T-cell (primary cell): ENCODE data around the gene PREX1. TPM values are rescaled to one million over a fixed set of nuclear protein-coding genes. Genes with fewer than 3 reads are reported as not detected.

Experiments used
- ATAC-seq, 4 experiments: fragments of 200-7000 bp in 3 of 4; fragments of 150-1000 bp in 1 of 4; cut with Tn5 transposase; replicated peaks in 1 of 4; 1 replicate in 3 of 4; 2 replicates in 1 of 4; pipeline ENCODE4 v1.10.0; 2021; ENCODE audit warnings: moderate library complexity in 3 of 4, mild to moderate bottlenecking in 2 of 4, moderate number of reproducible peaks in 1 of 4
- CTCF ChIA-PET, 2 donors: fragments of 300-600 bp; sonication (Branson Sonifier 250); formaldehyde crosslinking; loops; one replicate each; lab custom pipeline; 2022; ENCODE audit warnings: antibody characterized with exemption in 2 of 2; lab: Charles Lee
- POLR2A ChIA-PET, 2 donors: fragments of 300-600 bp; sonication (Branson Sonifier 250); formaldehyde crosslinking; loops; one replicate each; lab custom pipeline; 2022; ENCODE audit warnings: antibody characterized with exemption in 2 of 2; lab: Charles Lee
- DNase-seq, 35 experiments: peaks; one replicate each; pipeline versions ENCODE4 v3.0.0 to v3.0.0-alpha.2; 2013 to 2023
- H3K27ac ChIP-seq: one replicate; pipeline ENCODE4 v1.5.1; 2013; ENCODE audit warnings: low read length
- H3K27me3 ChIP-seq, 2 experiments: replicated peaks in 1 of 2; 1 replicate in 1 of 2; 2 replicates in 1 of 2; pipeline versions ENCODE4 v1.6.1 to v1.7.0; 2013; ENCODE audit warnings: low read length in 1 of 2, mixed read lengths in 1 of 2; ENCODE audit not compliant: control insufficient read depth in 2 of 2, insufficient read depth in 2 of 2; ENCODE audit errors: extremely low read depth in 1 of 2
- H3K36me3 ChIP-seq, 2 donors: 1 replicate in 1 of 2; 2 replicates in 1 of 2; pipeline versions ENCODE4 v1.6.1 to v1.7.0; 2013; ENCODE audit warnings: low read length in 1 of 2; ENCODE audit not compliant: control insufficient read depth in 2 of 2, insufficient read depth in 1 of 2; ENCODE audit errors: extremely low read depth in 1 of 2
- H3K4me1 ChIP-seq, 2 experiments: 1 replicate in 1 of 2; 2 replicates in 1 of 2; pipeline versions ENCODE4 v1.6.1 to v1.7.0; 2013; ENCODE audit warnings: low read length in 2 of 2, mixed read lengths in 1 of 2; ENCODE audit not compliant: insufficient read depth in 2 of 2, control insufficient read depth in 1 of 2; ENCODE audit errors: extremely low read depth in 1 of 2
- H3K4me3 ChIP-seq, 2 donors: 1 replicate in 1 of 2; 2 replicates in 1 of 2; pipeline versions ENCODE4 v1.5.1 to v1.7.0; 2013; ENCODE audit warnings: mild to moderate bottlenecking in 2 of 2, low read length in 1 of 2, moderate library complexity in 1 of 2; ENCODE audit not compliant: control insufficient read depth in 1 of 2; ENCODE audit errors: extremely low read depth in 1 of 2
- H3K9me3 ChIP-seq: 2 replicates; pipeline ENCODE4 v1.7.0; 2013
- H3K27ac Mint-ChIP-seq, 2 donors: one replicate each; pipeline ENCODE4 v1.8.0; 2020 to 2021; ENCODE audit warnings: mild to moderate bottlenecking in 2 of 2, mixed read lengths in 2 of 2
- H3K27me3 Mint-ChIP-seq, 2 donors: one replicate each; pipeline ENCODE4 v1.8.0; 2021 to 2022; ENCODE audit warnings: mixed read lengths in 2 of 2
- H3K36me3 Mint-ChIP-seq: one replicate; pipeline ENCODE4 v1.8.0; 2021; ENCODE audit warnings: mixed read lengths
- H3K4me1 Mint-ChIP-seq, 3 donors: one replicate each; pipeline ENCODE4 v1.8.0; 2020 to 2022; ENCODE audit warnings: mixed read lengths in 3 of 3, mild to moderate bottlenecking in 1 of 3
- H3K4me3 Mint-ChIP-seq, 3 donors: one replicate each; pipeline ENCODE4 v1.8.0; 2020 to 2022; ENCODE audit warnings: mild to moderate bottlenecking in 3 of 3, mixed read lengths in 3 of 3, moderate library complexity in 3 of 3
- H3K9me3 Mint-ChIP-seq, 3 donors: one replicate each; pipeline ENCODE4 v1.8.0; 2020 to 2022; ENCODE audit warnings: mixed read lengths in 3 of 3
- WGBS: methylation state at CpG from one replicate; pipeline ENCODE4 v1.1.5; 2013; ENCODE audit warnings: missing lambda C conversion rate; ENCODE audit not compliant: insufficient coverage; 5-methylcytosine and 5-hydroxymethylcytosine counted together
- total RNA-seq, 35 experiments: library from RNA in 6 of 35; stranded (reverse) in 6 of 35; fragments of 120-200 nt in 1 of 35; gene quantifications; one replicate each; pipeline versions ENCODE4 v1.2.1 to v1.2.4 and lab custom pipeline; 2013 to 2026

PREX1 gene
- total RNA-seq, 5 donors from 2014 or later (not counting 1 experiment from before 2014, with no cell fraction given) = 99.2 to 181 (median 137) TPM

- H3K4me1 Mint-ChIP-seq = peaks cover 0 to 19% (median 6%) of the 10 kb centered on the region in 3 donors
- 90% methylated on average over 5 of the region's 6 CpGs for WGBS
These were observed 15.4 kb upstream of the PREX1 start for GRCh38 chr20:48843057-48843806.

DNA sequence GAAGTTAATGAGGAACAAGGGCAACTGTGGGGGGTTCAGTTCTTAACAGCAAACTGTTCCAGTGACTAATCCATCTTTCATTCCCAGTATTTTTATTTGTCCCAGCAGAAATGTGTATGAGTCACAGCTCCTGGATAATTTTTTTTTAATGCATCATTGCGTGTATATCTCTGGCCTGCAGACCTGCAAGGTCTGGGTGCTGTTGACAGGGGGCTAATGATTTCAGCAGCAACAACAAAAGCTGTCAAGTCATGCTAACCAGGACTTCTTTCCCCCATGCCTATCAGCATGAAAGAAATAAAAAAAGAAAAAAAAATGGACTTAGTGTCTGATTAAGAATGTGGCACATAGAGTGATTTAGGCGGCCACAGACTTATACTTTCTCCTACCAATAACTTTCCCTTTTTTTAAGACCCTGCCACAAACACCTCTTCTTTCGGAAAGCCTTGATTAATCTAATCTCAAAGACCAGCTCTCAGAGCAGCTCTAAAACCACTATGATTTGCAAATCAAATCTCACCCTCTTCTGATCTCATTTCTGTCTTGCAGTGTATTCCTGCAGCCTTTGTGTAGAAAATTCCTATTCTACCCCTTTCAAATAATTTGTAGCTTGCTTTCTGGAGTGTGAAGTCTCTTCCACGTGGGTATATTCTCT, 14.2 kb upstream of the PREX1 start:
- ATAC-seq = no peak
- H3K27ac ChIP-seq = no peak overlapping the region
- no peaks in the 10 kb centered on the region for H3K27me3 ChIP-seq
- POLR2A ChIA-PET = no interaction called here
- H3K9me3 ChIP-seq = no peaks in the 10 kb centered on the region
- peaks cover 0 to 11% (median 5%) of the 10 kb centered on the region in 3 donors for H3K4me1 Mint-ChIP-seq
- CTCF ChIA-PET = interaction anchor here in 1 of 2 donors (0.5 kb wide), 1 partner anchor 63 kb away, joined by 4 read pairs; no protein-coding TSS in a partner anchor
- no peak overlapping the region for H3K4me3 Mint-ChIP-seq
- no peak overlapping the region for H3K4me3 ChIP-seq
- no peaks in the 10 kb centered on the region for H3K9me3 Mint-ChIP-seq
- no peaks in the 10 kb centered on the region for H3K36me3 Mint-ChIP-seq
- no peak for DNase-seq
- no peaks in the 10 kb centered on the region for H3K36me3 ChIP-seq
- peaks cover 0 to 8% of the 10 kb centered on the region in 2 experiments for H3K4me1 ChIP-seq
- WGBS = 71% methylated on average over 1 of the region's 4 CpGs
- H3K27ac Mint-ChIP-seq = peak overlapping the region in 1 of 2 donors; percentile 50
- no peaks in the 10 kb centered on the region for H3K27me3 Mint-ChIP-seq

More at GRCh38 chr20:48843057-48843806, 15.4 kb upstream of the PREX1 start:
- H3K27ac ChIP-seq = no peak overlapping the region
- no peaks in the 10 kb centered on the region for H3K9me3 ChIP-seq
- no peak overlapping the region for H3K27ac Mint-ChIP-seq
- H3K4me3 ChIP-seq = no peak overlapping the region
- peaks cover 0 to 9% of the 10 kb centered on the region in 2 experiments for H3K4me1 ChIP-seq
- ChIA-PET POLR2A (no interaction called here), CTCF (interaction anchor here in 1 of 2 donors (0.6 kb wide), 1 partner anchor 114 kb away, joined by 3 read pairs; no protein-coding TSS in a partner anchor)
- ATAC-seq = no peak
- no peak for DNase-seq
- H3K9me3 Mint-ChIP-seq = no peaks in the 10 kb centered on the region
- H3K27me3 Mint-ChIP-seq = no peaks in the 10 kb centered on the region
- no peaks in the 10 kb centered on the region for H3K27me3 ChIP-seq
- H3K4me3 Mint-ChIP-seq = no peak overlapping the region
- no peaks in the 10 kb centered on the region for H3K36me3 ChIP-seq
- H3K36me3 Mint-ChIP-seq = no peaks in the 10 kb centered on the region

- ChIA-PET CTCF (interaction anchor here in 1 of 2 donors (0.5 kb wide), 1 partner anchor 63 kb away, joined by 4 read pairs; no protein-coding TSS in a partner anchor), POLR2A (no interaction called here)
- no peaks in the 10 kb centered on the region for H3K9me3 Mint-ChIP-seq
- peaks cover 0 to 10% (median 5%) of the 10 kb centered on the region in 3 donors for H3K4me1 Mint-ChIP-seq
- Histone ChIP-seq H3K9me3 (no peaks in the 10 kb centered on the region), H3K4me3 (no peak overlapping the region), H3K27me3 (no peaks in the 10 kb centered on the region), H3K4me1 (peaks cover 0 to 1% of the 10 kb centered on the region in 2 experiments), H3K27ac (no peak overlapping the region), H3K36me3 (no peaks in the 10 kb centered on the region)
- no peaks in the 10 kb centered on the region for H3K36me3 Mint-ChIP-seq
- ATAC-seq (no peak), DNase-seq (no peak)
- H3K27me3 Mint-ChIP-seq = no peaks in the 10 kb centered on the region
- 60% methylated on average over 1 of the region's 7 CpGs for WGBS
- no peak overlapping the region for H3K27ac Mint-ChIP-seq
- H3K4me3 Mint-ChIP-seq = no peak overlapping the region
These were observed 13.5 kb upstream of the PREX1 start for GRCh38 chr20:48841196-48841874.

DNA sequence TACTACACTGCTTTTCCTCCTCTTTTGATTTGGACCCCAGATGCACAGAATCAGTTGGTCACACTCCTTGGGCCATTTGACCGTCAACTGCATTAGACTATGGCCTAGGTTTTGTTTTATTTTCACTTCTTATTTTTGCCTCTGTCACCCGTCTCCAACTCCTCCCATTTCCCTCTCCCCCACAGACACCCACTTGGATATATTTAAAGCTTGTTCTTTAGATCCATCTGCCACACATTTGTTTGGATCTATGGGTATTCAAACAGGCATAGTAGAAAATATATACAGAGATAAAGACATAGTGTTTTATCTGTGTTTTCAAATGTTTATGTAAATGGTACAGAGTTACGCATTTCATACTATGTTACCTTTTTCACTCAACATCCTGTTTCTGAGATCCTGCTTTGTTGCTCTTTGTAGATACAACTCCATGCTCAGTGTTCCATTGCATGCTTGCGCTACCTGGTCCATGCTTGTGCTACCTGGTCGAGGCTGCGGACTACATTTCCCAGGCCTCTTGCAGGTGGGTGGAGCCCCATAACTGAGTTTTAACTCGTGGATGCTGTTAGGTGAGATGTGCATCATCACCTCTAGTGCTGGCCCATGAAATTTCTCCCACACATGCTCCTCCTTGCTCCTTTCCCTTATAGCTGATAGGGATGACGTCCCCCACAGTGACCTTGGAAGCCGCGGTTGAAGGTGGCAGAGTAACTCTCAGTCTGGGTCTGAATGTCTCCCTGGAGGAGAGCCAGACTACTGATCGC, 11.5 kb upstream of the PREX1 start:
- Mint-ChIP-seq H3K27ac (peak overlapping the region in 1 of 2 donors; percentile 55), H3K4me3 (no peak overlapping the region), H3K9me3 (no peaks in the 10 kb centered on the region), H3K36me3 (no peaks in the 10 kb centered on the region), H3K4me1 (peaks cover 0 to 3% (median 2%) of the 10 kb centered on the region in 3 donors), H3K27me3 (peaks cover 0 to 3% of the 10 kb centered on the region in 2 donors)
- no peaks in the 10 kb centered on the region for H3K4me1 ChIP-seq
- H3K27me3 ChIP-seq = no peaks in the 10 kb centered on the region
- WGBS = no CpG with 5 or more reads among the region's 11 CpGs
- H3K4me3 ChIP-seq = no peak overlapping the region
- ChIA-PET CTCF (no interaction called here), POLR2A (no interaction called here)
- no peaks in the 10 kb centered on the region for H3K9me3 ChIP-seq
- DNase-seq (no peak), ATAC-seq (no peak)
- no peaks in the 10 kb centered on the region for H3K36me3 ChIP-seq
- H3K27ac ChIP-seq = no peak overlapping the region

DNA sequence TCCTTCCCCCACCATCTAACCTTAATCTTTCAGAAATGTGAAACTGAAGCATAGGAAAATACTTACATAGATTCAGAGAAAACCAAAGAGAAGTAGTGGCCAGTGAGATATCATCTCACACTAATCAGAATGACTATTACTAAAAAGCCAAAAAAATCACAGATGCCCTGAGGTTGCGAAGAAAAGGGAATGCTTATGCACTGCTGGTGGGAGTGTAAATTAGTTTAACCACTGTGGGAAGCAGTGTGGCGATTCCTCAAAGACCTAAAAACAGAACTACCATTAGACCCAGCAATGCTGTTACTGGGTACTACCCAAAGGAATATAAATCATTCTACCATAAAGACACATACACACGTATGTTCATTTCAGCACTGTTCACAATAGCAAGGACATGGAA, 9.2 kb upstream of the PREX1 start:
- Mint-ChIP-seq H3K27ac (no peak overlapping the region), H3K27me3 (peaks cover 0 to 3% of the 10 kb centered on the region in 2 donors), H3K36me3 (no peaks in the 10 kb centered on the region), H3K4me3 (no peak overlapping the region), H3K9me3 (no peaks in the 10 kb centered on the region), H3K4me1 (peaks cover 0 to 6% (median 2%) of the 10 kb centered on the region in 3 donors)
- Histone ChIP-seq H3K36me3 (no peaks in the 10 kb centered on the region), H3K9me3 (no peaks in the 10 kb centered on the region), H3K27me3 (no peaks in the 10 kb centered on the region), H3K27ac (no peak overlapping the region), H3K4me3 (no peak overlapping the region), H3K4me1 (no peaks in the 10 kb centered on the region)
- ChIA-PET POLR2A (no interaction called here), CTCF (no interaction called here)
- 100% methylated on average over 1 of the region's 3 CpGs for WGBS
- ATAC-seq (no peak), DNase-seq (no peak)

DNA sequence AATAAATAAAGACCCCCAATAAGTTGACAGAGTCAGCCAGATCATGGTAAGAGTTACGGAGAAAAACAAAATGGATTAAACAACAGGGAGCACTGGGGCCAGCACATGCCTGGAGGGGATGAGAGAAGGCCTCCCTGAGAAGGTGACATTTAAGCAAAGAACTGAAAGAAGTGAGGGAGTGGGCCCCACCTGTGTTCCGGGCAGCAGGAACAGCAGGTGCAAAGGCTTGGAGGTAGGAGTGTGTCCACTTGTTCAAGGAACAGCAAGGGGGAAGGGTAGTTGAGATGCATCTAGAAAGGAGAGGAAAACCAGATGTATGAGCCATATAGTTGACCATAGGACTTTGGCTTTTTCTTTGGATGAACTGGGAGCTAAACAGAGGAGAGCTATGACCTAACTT, 7.6 kb upstream of the PREX1 start:
- no peak overlapping the region for H3K27ac Mint-ChIP-seq
- H3K9me3 Mint-ChIP-seq = no peaks in the 10 kb centered on the region
- ChIA-PET POLR2A (no interaction called here), CTCF (no interaction called here)
- peaks cover 0 to 9% (median 4%) of the 10 kb centered on the region in 3 donors for H3K4me1 Mint-ChIP-seq
- H3K9me3 ChIP-seq = no peaks in the 10 kb centered on the region
- H3K36me3 Mint-ChIP-seq = no peaks in the 10 kb centered on the region
- no peaks in the 10 kb centered on the region for H3K4me1 ChIP-seq
- no peak overlapping the region for H3K4me3 ChIP-seq
- no peak overlapping the region for H3K4me3 Mint-ChIP-seq
- peaks cover 0 to 2% of the 10 kb centered on the region in 2 experiments for H3K27me3 ChIP-seq
- no peaks in the 10 kb centered on the region for H3K36me3 ChIP-seq
- 92% methylated on average over 2 of the region's 2 CpGs for WGBS
- H3K27ac ChIP-seq = no peak overlapping the region
- no peak for ATAC-seq
- peaks cover 0 to 3% of the 10 kb centered on the region in 2 donors for H3K27me3 Mint-ChIP-seq
- no peak for DNase-seq
